RWPE1 (cell line): ENCODE results near the gene MBLAC1.

Experiments used
- CTCF ChIA-PET: fragments of 350-600 bp; sonication (Branson Sonifier 250); formaldehyde crosslinking; extraction: SDS; loops from one replicate; lab custom pipeline; 2021; lab: Yijun Ruan, JAX
- POLR2A ChIA-PET: fragments of 400-600 bp; formaldehyde crosslinking; extraction: SDS; loops from one replicate; lab custom pipeline; 2020; ENCODE audit warnings: antibody characterized with exemption; ENCODE audit not compliant: low non-redundant PET; lab: Yijun Ruan, JAX
- DNase-seq: peaks from one replicate; pipeline ENCODE4 v3.0.0; 2012; ENCODE audit warnings: low spot score
- H3K27ac ChIP-seq: fragments of 450-650 bp; 2 replicates; pipeline ENCODE4 v1.5.1; 2017
- CTCF ChIP-seq: fragments of 450-650 bp; conservative IDR thresholded peaks from 2 replicates; pipeline ENCODE4 v1.5.1; 2017; ENCODE audit warnings: low read depth, mild to moderate bottlenecking

MBLAC1 gene

GRCh38 chr7:100102950-100103840, 23.6 kb upstream of the MBLAC1 start:
- peak overlapping the region; percentile 98 for H3K27ac ChIP-seq
- ChIA-PET POLR2A (interaction anchor here (0.7 kb wide), 1 partner anchor 144 kb away, joined by 4 read pairs; no protein-coding TSS in a partner anchor), CTCF (interaction anchor here (0.5 kb wide), 1 partner anchor 10 kb away, joined by 3 read pairs; no protein-coding TSS in a partner anchor)
- no peak for TF ChIP-seq CTCF
- DNase-seq = no peak

- POLR2A ChIA-PET = no interaction called here
- H3K27ac ChIP-seq = peak overlapping the region; percentile 36
- TF ChIP-seq CTCF = no peak
- CTCF ChIA-PET = no interaction called here
- DNase-seq = no peak
Measured at GRCh38 chr7:100105534-100105933, 21.2 kb upstream of the MBLAC1 start.

- CTCF ChIA-PET = interaction anchor here (0.6 kb wide), 1 partner anchor 301 kb away, joined by 3 read pairs; no protein-coding TSS in a partner anchor
- POLR2A ChIA-PET = no interaction called here
- no peak for TF ChIP-seq CTCF
Measured at GRCh38 chr7:100106633-100107032, 20.1 kb upstream of the MBLAC1 start.

GRCh38 chr7:100107125-100107737, 19.5 kb upstream of the MBLAC1 start:
- ChIA-PET POLR2A (no interaction called here), CTCF (no interaction called here)
- no peak for TF ChIP-seq CTCF
- no peak for DNase-seq
- peak overlapping the region; percentile 36 for H3K27ac ChIP-seq

More at GRCh38 chr7:100106633-100107032, 20.1 kb upstream of the MBLAC1 start:
- DNase-seq = no peak
- H3K27ac ChIP-seq = peak overlapping the region; percentile 36

- DNase-seq = no peak
- POLR2A ChIA-PET = no interaction called here
- TF ChIP-seq CTCF = no peak
- H3K27ac ChIP-seq = peak overlapping the region; percentile 36
- CTCF ChIA-PET = interaction anchor here (0.7 kb wide), 1 partner anchor 38 kb away, joined by 4 read pairs; no protein-coding TSS in a partner anchor
Measured at GRCh38 chr7:100107890-100108289, 18.9 kb upstream of the MBLAC1 start.

- DNase-seq = no peak
- ChIA-PET CTCF (no interaction called here), POLR2A (no interaction called here)
- no peak for TF ChIP-seq CTCF
- peak overlapping the region; percentile 36 for H3K27ac ChIP-seq
Measured at GRCh38 chr7:100109521-100110163, 17.1 kb upstream of the MBLAC1 start.
